Measurements from ENCODE around the gene BMP7.

DNA sequence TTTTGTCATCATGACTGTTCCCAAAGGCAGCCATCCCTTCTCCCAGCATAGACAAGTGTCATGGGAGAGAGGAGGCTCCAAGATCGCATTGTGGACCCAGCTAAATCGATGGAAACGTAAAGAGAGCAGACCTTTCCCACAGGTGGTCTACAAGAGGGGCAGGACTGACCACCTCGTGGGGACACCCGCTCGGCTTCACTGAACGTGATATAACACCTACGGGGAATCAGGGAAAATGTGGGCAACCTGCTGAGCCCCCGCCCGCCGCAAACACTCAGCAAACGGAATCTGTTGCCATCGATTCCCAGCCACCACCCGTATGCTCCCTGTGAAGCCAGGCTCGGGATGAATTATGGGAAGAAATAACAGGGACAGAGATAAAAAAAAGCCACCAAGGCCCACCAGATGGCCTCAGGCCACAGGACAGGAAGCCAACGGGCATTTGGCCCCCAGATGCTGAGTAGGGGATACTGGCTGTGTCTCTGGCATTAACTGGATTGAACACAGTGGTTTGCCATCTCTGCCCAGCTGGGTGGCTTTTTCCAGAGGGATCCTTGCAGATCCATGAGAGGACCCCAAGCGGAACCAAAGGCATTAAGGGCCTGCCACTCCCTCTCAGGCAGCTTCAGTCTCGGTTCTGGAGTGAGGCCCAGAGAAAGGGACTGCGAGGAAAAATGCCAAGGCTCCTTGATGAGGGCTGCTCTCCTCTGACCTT is 44.4 kb downstream of the BMP7 start:
- TF ChIP-seq POLR2A (IDR thresholded peaks at IDR 0.05; ENCODE audit: low read depth, low read length) (no peak), POLR2AphosphoS5 (IDR thresholded peaks at IDR 0.05; ENCODE audit: low read depth, low read length) (no peak), TAF1 (IDR thresholded peaks at IDR 0.05; ENCODE audit: low read depth, low read length) (no peak), PAX5 (IDR thresholded peaks at IDR 0.05; ENCODE audit: insufficient read depth, low read length, severe bottlenecking) (no peak)

All from GM12891 (cell line).